IPS-15b (cell line): ENCODE results near the gene CRACR2A.
A peak's percentile ranks its signal among the peaks of the same experiment; 100 is the strongest.

Experiments used
- H3K27me3 ChIP-seq: one replicate; pipeline ENCODE4 v1.6.1; 2013; ENCODE audit warnings: low read length; ENCODE audit not compliant: control insufficient read depth, insufficient read depth
- H3K36me3 ChIP-seq: one replicate; pipeline ENCODE4 v1.6.1; 2013; ENCODE audit warnings: low read length; ENCODE audit not compliant: control insufficient read depth, insufficient read depth
- H3K4me1 ChIP-seq: one replicate; pipeline ENCODE4 v1.6.1; 2013; ENCODE audit warnings: mild to moderate bottlenecking, low read length; ENCODE audit not compliant: control insufficient read depth, insufficient read depth
- H3K4me3 ChIP-seq: one replicate; pipeline ENCODE4 v1.5.1; 2013; ENCODE audit warnings: low read depth, low read length
- H3K9ac ChIP-seq: one replicate; pipeline ENCODE4 v1.6.1; 2013; ENCODE audit warnings: low read depth, mild to moderate bottlenecking, low read length
- H3K9me3 ChIP-seq: one replicate; pipeline ENCODE4 v1.6.1; 2013; ENCODE audit warnings: mild to moderate bottlenecking, low read length; ENCODE audit not compliant: control insufficient read depth, insufficient read depth

CRACR2A gene, protein sequence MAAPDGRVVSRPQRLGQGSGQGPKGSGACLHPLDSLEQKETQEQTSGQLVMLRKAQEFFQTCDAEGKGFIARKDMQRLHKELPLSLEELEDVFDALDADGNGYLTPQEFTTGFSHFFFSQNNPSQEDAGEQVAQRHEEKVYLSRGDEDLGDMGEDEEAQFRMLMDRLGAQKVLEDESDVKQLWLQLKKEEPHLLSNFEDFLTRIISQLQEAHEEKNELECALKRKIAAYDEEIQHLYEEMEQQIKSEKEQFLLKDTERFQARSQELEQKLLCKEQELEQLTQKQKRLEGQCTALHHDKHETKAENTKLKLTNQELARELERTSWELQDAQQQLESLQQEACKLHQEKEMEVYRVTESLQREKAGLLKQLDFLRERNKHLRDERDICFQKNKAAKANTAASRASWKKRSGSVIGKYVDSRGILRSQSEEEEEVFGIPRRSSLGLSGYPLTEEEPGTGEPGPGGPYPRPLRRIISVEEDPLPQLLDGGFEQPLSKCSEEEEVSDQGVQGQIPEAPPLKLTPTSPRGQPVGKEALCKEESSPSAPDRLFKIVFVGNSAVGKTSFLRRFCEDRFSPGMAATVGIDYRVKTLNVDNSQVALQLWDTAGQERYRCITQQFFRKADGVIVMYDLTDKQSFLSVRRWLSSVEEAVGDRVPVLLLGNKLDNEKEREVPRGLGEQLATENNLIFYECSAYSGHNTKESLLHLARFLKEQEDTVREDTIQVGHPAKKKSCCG

DNA sequence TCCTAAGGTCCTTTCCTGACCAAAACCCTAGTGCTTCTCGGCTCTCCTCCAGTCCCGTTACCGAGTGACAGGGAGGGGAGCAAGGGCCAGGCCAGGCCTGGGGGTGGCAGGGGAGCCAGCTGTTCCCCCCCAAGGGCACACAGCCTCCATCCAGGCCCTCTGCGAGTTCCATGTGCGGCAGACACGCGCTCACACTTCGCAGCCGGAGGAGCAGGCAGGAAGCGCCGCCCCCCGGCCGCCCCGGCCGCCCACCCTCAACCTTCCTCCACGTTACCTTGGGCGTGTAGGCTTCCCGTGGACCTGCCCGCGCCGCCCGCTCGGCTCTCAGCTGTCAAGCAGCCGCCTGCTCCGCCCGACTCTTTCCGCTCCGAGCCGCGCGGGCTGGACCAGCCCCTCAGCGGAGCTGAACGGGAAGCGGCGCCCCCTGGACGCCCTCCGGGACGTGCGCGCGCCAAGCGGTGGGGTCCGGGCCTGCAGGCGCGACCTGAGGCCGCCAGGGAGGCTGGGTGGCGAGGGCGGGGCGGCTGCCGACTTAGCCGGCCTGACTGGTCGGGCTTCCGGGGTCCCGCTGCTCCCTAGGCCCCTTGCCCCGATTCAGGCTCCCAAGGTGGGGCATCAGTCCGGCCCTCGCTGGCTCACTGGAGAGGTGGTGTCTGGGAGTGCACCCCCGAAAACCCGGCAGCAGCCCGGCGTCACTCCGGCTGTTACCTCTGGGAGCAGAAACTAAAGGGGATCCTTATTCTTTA is at the start of gene CRACR2A:
CRACR2A (minus strand) TSS at position 369 of the 746 bp plus-strand sequence. CDS start 56,110 bp downstream, outside the sequence.
- Histone ChIP-seq H3K4me3 (peak within 1 kb of the TSS; percentile 45), H3K9ac (no peak within 1 kb of the TSS), H3K36me3 (no peaks in the 10 kb centered on the region), H3K4me1 (peaks cover 4% of the 10 kb centered on the region), H3K9me3 (no peaks in the 10 kb centered on the region), H3K27me3 (peaks cover 12% of the 10 kb centered on the region)

DNA sequence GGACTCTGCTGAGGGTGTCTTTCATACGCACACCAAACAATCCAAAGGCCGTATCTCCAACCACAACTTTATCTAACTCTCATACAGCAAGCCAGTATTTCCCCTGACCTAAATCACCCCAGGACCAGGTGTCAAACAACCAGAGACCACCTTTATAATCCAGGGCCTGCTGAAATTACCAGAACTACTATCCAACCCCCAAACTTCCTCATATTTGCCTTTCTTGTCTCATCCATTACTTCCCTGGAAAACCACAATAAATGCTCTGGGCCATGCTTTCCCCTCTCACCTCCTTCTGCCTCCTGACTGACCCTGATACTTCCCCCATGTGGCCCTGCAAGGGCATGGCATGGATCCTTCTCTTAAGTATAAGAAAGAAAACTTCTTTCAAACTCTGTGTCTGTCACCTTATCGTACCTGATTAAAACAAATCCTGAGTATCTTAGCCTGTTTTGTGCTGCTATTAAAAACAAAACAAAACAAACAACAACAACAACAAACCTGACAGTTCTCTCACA is 44.7 kb upstream of the CRACR2A start:
- no peaks in the 10 kb centered on the region for H3K9me3 ChIP-seq
- no peak overlapping the region for H3K4me3 ChIP-seq
- H3K36me3 ChIP-seq: no peaks in the 10 kb centered on the region
- peaks cover 8% of the 10 kb centered on the region for H3K4me1 ChIP-seq
- no peak overlapping the region for H3K9ac ChIP-seq
- no peaks in the 10 kb centered on the region for H3K27me3 ChIP-seq

DNA sequence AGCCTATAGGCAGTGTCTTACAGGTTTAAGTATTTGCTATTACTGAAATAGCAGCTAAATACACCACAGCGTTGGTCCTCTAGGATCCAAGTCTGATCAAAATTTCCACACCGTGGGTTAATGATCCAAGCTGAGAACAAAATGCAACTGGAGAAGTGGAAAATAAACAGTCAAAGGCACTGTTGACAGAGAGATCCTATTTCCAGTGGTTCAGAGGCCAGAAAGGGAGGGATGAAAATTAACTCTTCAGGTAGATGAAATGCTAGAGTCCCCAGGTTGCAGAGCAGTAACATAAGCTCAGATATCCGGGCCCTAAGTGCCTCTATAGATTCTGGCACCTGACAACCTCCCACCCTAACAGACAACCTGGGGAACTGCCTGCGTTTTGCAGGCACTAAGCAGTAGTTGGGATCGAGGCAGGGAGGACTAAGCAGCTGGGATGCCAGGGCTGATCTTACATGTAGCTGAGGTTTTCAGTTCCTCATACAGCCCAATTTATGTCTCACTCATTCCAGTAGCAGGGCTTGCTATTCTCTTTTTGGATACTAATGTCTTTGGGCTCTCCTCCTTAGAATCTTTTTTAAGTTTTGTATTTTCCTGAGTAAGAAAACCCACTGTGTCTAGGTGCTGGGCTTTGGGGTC is 42.7 kb upstream of the CRACR2A start:
- Histone ChIP-seq H3K9ac (no peak overlapping the region), H3K36me3 (no peaks in the 10 kb centered on the region), H3K4me3 (no peak overlapping the region), H3K9me3 (no peaks in the 10 kb centered on the region), H3K27me3 (no peaks in the 10 kb centered on the region), H3K4me1 (peaks cover 8% of the 10 kb centered on the region)

DNA sequence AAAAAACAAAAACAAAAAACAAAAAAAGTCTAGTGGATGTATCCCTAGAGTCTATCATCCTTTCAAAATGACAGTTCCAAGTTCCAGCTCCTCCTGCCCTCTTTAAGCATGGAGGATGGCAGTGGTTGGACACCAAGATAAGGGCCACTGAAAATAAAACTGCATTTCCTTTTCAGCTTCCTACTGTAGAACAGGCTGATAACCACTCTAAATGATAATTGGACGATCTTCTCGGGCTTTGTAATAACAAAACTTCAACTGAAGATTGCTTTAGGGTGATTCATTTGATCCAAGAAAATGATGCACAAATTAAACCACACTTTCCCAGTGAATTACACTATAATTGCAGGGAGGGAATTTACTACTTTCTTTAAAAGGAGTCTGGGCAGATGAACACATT is 42.2 kb upstream of the CRACR2A start:
- Histone ChIP-seq H3K4me3 (no peak overlapping the region), H3K9me3 (no peaks in the 10 kb centered on the region), H3K4me1 (peaks cover 8% of the 10 kb centered on the region), H3K9ac (no peak overlapping the region), H3K36me3 (no peaks in the 10 kb centered on the region), H3K27me3 (no peaks in the 10 kb centered on the region)

DNA sequence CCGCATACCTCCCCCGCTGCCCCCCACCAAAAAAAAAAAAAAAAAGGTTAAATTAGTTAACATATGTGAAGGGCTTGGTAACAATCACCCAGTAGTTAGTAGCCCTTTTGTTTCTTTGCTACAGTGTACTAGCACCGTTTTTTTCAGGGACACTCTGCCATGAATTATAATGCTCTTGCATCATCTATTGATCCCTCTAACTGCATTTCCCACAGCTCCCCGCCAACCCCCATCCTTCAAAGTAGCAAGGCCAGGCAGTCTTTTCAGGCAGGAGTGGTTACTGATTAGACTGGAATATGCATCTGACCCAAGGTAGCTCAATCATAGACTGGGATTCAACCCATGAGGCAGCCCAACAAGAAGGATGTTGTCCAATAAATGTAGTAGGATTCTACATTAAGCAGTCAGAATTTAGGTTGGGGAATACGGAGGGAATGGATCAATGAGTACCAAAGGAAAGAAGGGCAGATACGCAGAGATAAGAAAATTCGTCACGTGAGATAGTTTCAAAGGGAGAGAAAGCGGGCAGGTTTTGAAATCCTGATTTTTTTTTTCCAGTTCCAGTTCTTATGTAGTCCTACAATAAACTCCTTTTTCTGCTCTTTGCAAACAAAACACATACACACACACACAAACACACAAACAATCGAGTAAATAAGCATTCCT is 39.8 kb upstream of the CRACR2A start:
- no peaks in the 10 kb centered on the region for H3K36me3 ChIP-seq
- H3K4me3 ChIP-seq: no peak overlapping the region
- no peak overlapping the region for H3K9ac ChIP-seq
- peaks cover 6% of the 10 kb centered on the region for H3K4me1 ChIP-seq
- no peaks in the 10 kb centered on the region for H3K9me3 ChIP-seq
- no peaks in the 10 kb centered on the region for H3K27me3 ChIP-seq

DNA sequence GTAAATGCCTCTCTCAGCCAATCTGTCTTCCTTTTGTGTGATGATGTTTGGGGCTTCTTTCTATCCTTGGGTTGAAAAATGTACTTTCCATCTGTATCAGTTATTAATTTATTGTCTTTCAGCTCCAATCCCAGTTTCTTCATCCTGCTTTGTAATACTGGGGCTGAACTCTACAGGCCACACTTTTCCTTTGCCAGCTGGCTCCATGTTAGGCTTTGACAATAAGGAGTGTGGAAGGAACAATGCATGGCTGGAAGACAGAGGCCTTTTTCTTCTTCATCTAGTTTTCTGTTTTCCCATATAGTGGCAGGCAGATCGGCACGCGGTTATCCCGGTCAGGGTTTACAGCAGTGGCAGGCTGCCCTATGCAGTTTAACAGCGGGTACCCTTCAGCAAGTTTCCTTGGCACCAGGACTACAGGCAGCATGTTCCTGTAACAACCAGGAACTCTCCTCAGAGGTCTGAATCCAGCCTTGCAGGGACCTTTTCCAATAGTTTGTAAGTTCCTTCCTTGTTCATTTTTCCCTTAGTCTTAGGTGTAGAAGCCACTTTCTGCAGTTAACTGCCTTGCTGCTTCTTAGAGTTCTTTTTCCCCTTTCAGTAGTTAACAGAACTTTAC is 38.5 kb upstream of the CRACR2A start:
- no peak overlapping the region for H3K9ac ChIP-seq
- no peak overlapping the region for H3K4me3 ChIP-seq
- peaks cover 6% of the 10 kb centered on the region for H3K4me1 ChIP-seq
- no peaks in the 10 kb centered on the region for H3K27me3 ChIP-seq
- no peaks in the 10 kb centered on the region for H3K36me3 ChIP-seq
- H3K9me3 ChIP-seq: no peaks in the 10 kb centered on the region

DNA sequence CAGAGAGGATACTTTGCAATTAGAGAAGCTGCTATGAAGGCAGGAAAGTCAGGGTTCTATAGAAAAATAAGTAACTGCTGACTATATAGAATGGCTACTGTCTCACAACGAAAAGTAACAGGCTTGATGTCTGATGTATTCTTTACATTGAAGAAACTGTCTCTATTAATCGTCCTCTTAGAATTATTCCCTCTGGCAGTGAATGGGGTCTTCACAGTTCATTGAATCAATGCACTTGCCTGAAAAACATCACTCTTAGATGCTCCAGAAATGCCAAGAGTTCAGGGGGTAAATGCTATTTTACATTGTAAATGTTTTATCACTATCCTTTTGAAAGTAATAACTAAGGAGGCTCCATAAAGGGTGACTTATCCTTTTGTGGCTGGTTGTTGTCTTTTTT is 37.7 kb upstream of the CRACR2A start:
- Histone ChIP-seq H3K4me1 (peaks cover 6% of the 10 kb centered on the region), H3K4me3 (no peak overlapping the region), H3K9me3 (no peaks in the 10 kb centered on the region), H3K36me3 (no peaks in the 10 kb centered on the region), H3K27me3 (no peaks in the 10 kb centered on the region), H3K9ac (no peak overlapping the region)

DNA sequence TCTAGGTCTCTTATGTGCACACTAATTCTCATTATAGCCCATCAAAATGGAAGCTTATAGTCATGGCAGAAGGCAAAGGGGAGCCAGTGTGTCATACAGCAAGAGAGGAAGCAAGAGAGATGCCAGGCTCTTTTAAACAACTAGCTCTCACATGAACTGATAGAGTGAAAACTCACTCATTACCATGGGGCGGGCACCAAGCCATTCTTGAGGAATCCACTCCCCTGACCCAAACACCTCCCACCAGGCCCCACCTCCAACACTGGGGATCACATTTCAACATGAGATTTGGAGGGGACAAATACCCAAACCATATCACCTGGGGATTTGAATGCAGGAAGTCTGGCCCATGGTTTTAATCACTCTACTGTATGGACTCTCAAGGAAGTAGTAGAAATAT is 36.9 kb upstream of the CRACR2A start:
- Histone ChIP-seq H3K36me3 (no peaks in the 10 kb centered on the region), H3K4me1 (peaks cover 6% of the 10 kb centered on the region), H3K9me3 (no peaks in the 10 kb centered on the region), H3K27me3 (no peaks in the 10 kb centered on the region), H3K4me3 (no peak overlapping the region), H3K9ac (no peak overlapping the region)

DNA sequence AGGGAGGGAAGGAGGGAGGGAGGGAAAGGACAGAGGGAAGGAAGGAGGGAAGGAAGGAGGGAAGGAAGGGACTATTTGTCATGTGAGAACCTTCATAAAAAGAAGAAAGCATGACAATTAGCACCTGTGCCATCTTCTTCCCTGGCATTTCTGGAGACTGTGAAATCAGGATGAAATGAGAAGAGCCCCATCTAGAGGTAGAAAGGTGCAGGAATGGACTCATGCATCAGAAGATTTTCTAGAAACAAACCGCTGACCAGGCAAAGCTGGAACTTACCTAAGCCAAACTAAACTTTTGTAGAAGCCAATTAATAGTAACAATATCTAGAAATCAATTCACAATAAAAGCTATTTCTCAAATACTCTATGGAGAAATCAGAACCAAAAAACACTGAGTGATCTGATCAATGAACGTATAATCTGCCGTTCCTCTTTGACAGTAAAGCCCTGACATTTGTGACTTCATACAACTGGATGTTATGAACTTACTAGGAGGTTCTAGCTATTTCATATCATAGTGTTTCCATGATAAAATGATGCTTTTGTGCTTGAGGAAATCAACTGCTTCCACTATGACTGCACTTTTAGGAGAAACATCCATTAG is 24.4 kb upstream of the CRACR2A start:
- Histone ChIP-seq H3K27me3 (no peaks in the 10 kb centered on the region), H3K4me1 (no peaks in the 10 kb centered on the region), H3K9me3 (no peaks in the 10 kb centered on the region), H3K9ac (no peak overlapping the region), H3K4me3 (no peak overlapping the region), H3K36me3 (no peaks in the 10 kb centered on the region)

DNA sequence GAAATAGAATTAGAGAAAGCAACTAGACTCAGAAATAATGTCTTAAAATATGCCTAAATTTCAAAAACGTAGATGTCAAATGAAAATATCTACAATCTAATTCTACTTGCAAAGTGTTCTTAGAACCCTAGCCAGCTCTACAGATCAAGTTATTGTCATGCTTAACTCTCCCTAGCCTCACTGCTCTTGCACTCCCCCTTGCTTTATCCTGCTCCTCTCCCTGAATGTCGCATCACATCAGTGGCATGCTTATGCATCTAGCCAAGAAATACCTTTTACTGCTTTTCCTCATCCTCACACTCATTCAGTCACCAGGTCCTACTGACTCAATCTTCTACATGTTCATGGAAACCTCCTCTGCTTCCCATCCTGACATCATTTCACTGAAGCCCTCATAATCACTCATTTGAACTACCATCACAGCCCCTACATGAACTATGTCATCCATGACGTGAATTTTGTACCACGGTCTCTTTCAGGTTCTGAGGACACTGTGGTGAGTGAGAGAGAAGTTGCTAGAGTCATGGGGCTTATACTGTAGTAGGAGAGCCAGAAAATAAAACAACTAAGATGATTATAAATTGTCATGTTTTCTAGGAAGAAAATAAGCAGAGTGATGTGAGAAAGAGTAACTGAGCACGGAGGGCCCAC is 22.6 kb upstream of the CRACR2A start:
- H3K9ac ChIP-seq: no peak overlapping the region
- H3K36me3 ChIP-seq: no peaks in the 10 kb centered on the region
- H3K9me3 ChIP-seq: no peaks in the 10 kb centered on the region
- no peaks in the 10 kb centered on the region for H3K27me3 ChIP-seq
- no peak overlapping the region for H3K4me3 ChIP-seq
- H3K4me1 ChIP-seq: no peaks in the 10 kb centered on the region
